Germinal center (tissue), 1 donor: ENCODE data around the gene RTN4R.
A peak's percentile ranks its signal among the peaks of the same experiment; 100 is the strongest.
"Not testable (repeated sequence)": the region's sequence is repeated elsewhere in the genome, so short reads cannot be mapped to it uniquely, and the experiment has no call there.

Experiments used
- DNase-seq: peaks from one replicate; pipeline ENCODE4 v3.0.0; 2012; ENCODE audit warnings: mixed read lengths, low spot score

The RTN4R gene

DNA sequence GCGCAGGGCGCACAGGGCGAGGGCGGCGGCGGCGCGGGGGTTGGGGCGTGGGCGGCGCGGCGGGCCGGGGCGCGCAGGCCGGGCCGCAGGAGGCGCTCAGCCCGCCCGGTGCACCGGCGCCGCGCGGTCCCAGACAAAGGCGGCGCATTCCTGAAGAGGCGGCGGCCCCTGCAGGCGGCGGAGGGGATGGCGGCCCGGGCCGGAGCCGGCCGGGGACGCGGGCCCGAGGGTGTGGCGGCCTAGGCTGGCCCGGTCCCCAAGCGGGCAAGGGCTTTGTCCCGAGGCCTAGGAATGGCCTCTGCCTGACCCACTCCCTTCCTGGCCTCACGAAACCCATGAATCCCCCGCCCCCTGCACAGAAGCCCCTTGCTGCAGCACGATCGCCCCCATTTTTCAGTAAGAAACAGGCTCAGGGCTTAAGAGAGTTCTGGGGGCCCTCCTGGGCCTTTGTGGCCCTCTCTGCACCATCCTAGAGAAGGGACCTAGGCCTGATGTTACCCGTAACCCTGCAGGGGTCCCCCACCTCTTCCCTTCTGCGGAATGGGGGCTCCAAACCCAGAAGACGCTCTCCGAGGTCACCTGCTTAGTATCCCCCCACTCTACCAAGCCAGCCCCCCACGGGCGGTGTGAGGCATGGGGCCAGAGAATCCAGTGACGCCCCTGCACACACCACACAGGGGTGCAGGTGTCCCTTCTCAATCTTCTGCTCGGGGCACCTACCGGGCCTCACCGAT, at the start of gene RTN4R:
TSS of gene RTN4R (minus strand) at position 40 of the 734 bp plus-strand sequence. CDS start 226 bp downstream, outside the sequence.
- peak; percentile 50 for DNase-seq

DNA sequence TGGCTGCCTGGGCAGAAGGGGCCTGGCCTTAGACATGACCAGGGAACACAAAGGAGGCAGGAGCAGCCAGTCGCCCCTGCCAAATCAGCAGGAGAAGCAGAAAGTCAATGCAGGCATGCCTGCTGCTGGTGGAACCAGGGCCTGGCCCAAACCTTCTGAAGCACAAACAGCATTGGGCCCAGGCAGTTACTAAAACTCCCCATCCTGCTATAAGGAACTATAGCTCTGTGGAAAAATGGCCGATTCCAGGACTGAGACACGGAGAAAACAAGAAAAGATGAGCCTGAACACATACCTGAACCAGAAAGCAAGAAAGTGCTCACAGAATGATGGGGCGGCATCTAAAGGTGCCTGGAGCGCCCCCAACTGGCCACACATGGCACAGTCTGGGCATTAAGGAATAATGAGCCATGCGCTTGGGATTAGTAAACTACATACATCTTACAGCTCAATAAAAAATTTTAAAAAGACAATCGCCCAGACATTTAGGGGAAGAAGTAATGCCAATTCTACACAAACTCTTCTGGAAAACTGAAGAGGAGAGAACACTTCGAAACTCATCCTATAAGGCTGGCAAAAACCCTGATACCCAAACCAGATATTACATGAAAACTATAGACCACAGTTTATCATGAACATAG, 49.4 kb upstream of the RTN4R start:
- not testable (repeated sequence) for DNase-seq

DNA sequence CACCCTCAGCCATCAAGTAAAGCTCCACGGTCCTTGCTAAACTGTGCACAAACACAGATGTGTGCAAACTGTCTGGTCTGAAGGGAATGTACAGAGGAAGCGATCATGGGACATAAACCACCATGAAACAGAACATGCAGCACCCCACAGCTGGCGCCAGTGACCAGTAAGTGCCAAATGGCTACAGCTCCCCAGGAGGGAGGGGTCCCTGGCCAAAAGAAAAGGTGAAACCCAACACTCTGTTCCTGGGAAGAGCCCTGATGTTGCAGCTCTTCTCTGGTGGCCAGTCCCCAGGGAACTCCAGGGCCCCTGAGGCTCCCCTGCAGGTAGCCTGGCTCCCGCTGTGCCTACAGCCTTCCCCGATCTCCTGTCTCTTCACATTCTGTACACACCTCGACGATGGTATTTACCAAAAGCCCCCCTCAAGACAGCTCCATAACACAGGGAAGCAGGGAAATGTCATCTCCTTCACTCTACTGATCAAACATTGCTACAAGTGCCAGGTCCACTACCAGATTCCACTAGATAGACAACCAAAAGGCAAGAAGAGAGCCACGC, 48.8 kb upstream of the RTN4R start:
- DNase-seq: no peak

- DNase-seq: no peak
Measured at GRCh38 chr22:20316217-20316843, 48.2 kb upstream of the RTN4R start.

DNA sequence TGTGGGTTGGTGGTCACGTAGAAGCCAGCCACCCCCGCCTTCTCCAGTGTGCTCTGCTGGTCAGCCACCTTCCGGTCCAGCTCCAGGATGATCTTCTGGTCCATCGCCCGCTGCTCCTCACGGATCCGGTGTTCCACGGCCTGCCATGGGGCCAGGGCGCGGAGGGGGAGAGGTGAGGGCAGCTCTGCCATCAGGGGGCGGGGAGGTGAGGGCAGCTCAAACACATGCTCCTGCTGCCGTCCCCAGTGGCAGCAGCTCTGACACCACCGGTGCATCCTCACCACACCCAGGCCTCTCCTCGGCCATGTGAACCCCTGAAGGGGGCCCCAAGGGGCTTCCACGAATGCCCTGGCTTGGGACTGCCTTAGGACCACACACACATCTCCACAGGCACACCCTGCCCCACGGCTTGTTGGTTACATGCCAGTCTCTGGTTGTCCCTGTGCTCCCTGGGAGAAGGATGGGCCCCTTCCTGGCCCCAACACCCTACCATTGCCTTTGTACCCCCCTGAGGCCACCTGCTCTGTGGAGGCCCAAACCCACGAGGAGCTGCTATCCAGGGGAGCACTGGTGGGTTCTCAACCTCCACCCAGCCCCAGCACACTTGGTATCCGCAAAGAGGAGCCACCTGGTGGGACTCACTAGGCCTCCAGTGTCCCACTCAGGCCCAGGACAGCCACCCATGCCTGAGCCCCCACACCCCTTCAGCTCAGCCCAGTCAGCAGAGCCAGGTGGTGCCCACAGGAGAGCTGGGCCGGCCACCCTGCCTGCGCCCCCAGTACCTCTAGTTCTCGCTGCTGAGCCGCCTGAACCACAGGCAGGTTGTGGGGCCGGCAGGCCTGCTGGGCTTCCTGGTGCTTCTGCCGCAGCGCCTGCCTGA, 47.5 kb upstream of the RTN4R start:
- DNase-seq: no peak

DNA sequence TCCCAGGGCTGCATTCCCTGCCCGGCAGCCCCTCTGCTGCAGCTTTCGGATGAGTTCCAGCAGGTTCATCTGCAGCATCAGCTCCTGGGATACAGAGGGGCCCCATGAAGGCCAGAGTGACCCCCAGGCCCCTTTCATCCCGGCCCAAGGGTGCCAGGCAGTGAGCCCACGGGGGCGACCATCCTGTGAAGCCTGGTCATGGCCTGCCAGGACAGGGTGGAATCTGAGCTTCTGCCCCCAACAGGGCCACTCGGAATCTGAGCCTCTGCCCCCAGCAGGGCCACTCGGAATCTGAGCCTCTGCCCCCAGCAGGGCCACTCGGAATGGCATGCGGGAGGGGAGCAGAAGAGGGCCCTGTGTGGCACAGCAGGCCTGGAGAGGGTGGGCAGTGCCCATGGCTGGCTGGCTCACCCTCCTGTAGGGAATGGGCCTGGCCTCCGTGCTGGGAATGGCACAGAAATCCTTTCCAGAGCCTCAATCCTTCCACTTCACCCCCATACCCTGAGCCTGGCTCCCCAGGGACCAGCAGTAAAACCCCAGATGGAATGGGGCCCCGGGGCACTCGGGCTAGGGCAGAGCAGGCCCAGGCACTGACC, 46.7 kb upstream of the RTN4R start:
- DNase-seq: not testable (repeated sequence)

DNA sequence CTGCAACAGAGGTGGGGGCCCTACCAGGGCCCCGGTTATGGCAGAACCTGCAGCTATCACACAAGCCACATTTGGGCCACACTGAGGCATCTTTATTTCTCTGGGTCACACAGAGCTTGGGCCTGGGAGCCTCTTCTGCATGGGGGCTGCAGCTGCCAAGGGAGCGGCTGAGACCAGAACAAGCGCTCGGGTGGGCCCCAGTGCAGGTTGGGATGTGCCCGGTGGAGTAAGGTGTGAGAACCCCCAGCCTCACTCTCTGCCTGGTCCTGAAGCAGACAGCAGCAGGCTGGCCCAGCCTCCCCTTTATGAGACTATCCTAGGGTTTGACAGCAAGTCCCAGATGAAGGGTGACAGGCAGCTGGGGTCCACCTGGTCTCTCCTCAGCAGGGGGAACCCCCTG, 46.1 kb upstream of the RTN4R start:
- DNase-seq: not testable (repeated sequence)

DNA sequence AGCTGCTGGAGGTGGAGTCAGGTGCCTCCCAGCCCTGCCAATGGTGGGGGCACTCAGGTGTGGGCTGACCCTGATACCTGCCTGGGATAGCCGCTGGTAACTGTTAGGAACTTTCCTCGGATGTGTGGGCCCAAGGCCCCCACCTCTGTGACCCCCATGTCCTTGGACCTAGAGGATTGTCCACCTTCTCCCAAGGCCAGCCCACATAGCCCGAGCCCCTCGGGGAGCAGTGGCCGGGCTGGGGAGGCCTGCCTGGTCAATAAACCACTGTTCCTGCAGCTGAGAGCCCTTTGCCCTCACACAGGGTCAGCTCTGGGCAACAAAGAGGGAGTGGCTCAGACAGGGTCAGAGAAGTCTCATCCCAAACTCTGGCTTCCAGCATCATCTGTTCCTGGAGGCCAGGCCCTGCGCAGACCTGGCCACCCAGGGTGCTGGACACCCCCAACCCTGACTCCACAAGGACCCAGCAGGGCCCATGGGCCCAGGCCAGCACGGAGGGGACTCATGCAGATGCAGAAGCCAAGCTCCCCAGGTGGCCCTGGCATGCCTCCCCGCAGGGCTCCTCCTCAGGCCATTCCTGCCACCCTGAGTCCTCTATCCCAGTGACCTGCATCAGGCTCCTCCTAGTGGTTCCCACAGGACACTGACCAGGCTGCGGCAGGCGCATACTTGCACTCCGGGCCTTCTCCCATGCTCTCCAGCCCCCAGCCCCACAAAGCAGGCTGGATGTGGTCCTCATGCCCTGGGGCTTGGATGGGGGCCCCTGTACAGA, 45.4 kb upstream of the RTN4R start:
- not testable (repeated sequence) for DNase-seq

DNA sequence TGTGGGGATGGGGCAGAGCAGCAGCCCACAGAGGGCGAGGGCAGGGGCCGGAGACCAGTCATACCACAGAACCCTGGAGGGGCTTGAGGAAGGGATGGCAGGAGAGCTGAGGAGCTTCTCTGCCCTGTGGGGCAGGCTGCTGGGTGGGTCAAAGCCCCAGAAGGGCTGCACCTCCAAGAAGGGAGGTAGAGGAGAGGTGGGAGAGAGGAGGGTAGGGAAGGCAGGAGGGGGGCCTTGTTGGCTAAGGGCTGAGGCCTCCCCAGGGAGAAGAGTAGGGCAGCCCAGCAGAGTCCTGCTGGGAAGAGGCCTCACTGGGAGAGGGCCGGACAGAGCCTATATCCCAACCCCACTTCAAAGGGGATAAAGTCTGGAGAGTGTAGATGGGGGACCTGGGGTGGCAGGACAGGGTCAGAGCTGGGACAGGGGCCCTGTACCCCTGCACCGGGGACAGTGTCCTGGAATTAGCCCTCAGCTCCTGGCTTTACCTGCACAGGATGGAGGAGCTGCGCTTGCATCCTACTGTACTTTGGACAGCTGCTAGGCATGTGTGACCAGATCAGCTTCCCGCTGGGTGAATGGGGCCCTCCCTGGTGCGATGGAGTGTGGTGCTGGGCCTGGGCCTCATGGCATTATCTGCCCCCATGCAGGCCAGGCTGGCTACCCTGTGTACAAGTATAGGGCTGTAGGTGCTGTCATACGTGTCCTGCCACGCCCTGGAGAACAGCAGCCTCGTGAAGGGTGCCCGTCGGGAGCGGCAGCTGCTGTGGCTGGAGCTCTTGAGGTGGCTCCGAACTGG, 44.5 kb upstream of the RTN4R start:
- no peak for DNase-seq

GRCh38 chr22:20311249-20312062, 43.3 kb upstream of the RTN4R start:
- DNase-seq: not testable (repeated sequence)

GRCh38 chr22:20310773-20311172, 42.7 kb upstream of the RTN4R start:
- not testable (repeated sequence) for DNase-seq

GRCh38 chr22:20310180-20310579, 42.1 kb upstream of the RTN4R start:
- DNase-seq: not testable (repeated sequence)

DNA sequence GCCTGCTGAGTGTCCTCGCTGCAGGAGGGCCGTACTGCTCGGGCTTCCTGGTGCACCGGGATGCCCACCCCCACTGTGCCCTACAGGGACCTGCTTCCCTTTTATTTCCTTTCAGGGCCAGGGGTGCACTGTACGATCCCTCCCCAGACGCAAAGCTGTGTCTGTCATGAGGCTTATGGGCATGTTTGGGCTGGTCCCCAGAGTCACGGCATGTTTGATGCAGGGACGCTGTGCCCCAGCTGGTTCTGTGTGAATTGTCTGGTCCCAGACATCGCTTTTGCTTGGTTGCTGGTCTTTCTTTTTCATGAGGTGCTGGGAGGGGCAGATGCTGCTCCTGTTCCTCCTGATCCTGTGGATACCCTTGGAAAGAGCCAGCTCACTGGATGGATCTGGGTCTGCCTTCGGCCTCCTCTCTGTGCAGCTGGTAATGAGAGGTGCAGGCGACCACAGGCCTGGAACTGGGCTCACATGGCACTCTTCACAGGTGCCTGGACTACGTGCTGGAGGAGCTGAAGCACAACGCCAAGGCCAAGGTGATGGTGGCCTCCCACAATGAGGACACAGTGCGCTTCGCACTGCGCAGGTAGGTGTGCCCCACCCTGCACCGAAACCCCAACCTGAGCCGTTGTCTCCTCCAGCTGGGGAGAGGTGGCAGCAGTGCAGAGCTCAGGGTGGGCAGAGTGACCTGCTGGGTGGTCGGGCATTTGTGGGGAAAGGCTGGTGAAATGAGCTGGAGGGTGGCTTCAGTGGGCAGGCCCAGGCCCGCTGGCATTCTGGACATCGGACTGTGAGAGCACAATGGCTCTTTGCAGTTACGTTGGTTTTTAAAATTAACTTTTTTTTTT, 40.9 kb upstream of the RTN4R start:
- not testable (repeated sequence) for DNase-seq

- DNase-seq: not testable (repeated sequence)
Measured at GRCh38 chr22:20307448-20308447, 39.6 kb upstream of the RTN4R start.

DNA sequence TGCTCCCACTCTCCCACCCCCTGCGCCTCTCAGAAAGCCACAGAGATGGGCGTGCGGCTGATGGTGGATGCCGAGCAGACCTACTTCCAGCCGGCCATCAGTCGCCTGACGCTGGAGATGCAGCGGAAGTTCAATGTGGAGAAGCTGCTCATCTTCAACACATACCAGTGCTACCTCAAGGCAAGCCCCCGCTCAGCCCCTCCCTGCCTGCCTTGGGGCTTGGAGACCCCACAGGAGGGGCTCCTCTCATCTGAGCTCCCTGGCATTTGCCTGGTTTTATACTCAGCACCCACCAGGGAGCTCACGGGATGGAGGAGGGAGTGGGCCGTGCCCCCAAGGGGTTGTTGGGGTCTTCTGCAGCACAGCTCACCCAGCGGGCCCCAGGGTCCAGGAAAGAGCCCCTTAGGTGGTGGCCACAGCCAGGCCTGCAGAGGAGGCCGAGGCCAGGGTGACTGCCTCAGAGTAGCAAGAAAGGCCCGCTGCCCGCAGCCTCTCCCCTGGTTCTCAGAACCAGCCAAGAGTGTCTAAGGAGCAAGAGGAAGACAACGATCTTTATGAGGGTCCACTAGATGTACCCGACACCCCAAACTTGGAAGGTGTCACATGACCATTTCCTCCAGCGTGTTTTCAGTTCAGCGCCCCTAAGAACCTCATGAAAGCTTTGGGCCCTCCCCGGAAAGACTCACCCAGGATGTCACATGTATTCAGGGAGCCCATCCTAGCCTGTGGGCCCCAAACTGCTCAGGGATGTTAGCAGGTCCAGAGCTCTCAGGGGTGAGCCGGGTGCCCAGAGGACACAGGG, 38.7 kb upstream of the RTN4R start:
- DNase-seq: not testable (repeated sequence)
